ENCODE data around the gene ERV3-1. TPM values are rescaled to one million over a fixed set of nuclear protein-coding genes. Genes with fewer than 3 reads are reported as not detected.

Gene ERV3-1
- total RNA-seq, 1 experiment from 2014 or later: 16.5 TPM

Other genes with a start within 250 kb of the ERV3-1 start
- gene ZNF138, start 212.3 kb downstream of the ERV3-1 start, total RNA-seq (2021): 23.4 and 25.6 TPM in 2 replicates
- gene ZNF273, start 103.4 kb downstream of the ERV3-1 start, total RNA-seq (2021): 17.9 TPM in 2 replicates
- 11.6 and 13.6 TPM in 2 replicates for gene ZNF117, start 15.7 kb downstream of the ERV3-1 start, total RNA-seq (2021)

Measured in H9 (cell line).